GM19372 (cell line): ENCODE results near the gene NPAS3.

ENCODE experiments used
- ATAC-seq: cut with Tn5 transposase; IDR thresholded peaks from one replicate; pipeline ENCODE4 v1.9.1; 2021; ENCODE audit warnings: mild to moderate bottlenecking, low read depth, moderate library complexity; ENCODE audit not compliant: unreplicated experiment

The NPAS3 gene

DNA sequence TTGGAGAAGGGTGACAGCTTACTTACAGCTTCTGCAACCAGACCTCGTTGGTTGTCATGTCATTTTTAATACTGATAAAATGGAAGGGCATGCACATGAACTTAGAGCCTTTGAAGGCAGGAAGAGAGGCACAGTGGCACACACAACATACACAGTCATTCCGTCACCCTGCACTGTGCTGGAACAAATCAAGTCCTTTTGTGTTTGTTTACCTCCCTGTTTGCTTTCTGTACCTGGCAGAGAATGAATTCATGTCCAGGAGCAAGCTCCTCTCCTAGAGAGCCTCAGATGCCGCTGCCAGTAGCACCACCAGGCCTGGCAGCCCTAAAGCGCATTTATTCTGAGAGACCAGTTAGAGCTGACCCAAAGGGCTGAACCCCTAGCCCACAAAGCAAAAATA lies 551.9 kb downstream of the NPAS3 start:
- ATAC-seq, result no peak

DNA sequence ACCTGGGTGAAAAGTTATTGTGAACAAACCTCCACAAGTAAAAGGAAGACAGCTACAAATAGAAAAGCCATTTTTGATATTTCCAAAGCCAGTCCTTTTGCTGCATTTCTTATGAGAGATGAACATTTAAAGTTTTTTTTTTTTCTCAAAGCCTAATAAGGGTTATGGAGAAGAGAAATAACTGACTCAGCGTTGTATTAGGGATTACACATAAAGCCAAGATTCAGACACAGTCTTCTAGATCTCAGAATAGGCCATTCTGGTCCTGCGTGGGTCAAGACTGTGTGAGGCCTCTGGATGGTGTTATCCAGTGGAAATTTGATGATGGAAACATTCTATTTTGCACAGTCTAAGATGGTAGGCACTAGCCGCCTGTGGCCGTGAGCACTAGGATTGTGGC lies 552.4 kb downstream of the NPAS3 start:
- no peak for ATAC-seq

DNA sequence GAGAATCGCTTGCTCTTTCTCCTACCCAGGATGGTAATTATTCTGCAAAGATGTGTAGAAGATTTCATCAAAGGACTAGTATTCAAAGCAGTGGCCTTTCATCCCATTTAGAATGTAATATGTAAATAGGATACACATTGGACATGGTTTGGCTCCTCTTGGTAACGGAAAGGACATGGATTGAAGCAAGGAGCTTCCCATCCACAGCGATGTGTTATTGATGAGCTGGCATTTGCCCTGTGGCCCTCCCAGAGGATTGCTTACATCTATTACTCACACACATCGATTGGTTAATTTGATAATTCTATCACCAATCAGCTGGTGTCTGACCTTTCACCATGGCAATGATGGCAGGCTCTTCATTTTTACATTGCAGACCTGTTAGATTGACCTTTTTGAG lies 553.8 kb downstream of the NPAS3 start:
- ATAC-seq, result no peak

DNA sequence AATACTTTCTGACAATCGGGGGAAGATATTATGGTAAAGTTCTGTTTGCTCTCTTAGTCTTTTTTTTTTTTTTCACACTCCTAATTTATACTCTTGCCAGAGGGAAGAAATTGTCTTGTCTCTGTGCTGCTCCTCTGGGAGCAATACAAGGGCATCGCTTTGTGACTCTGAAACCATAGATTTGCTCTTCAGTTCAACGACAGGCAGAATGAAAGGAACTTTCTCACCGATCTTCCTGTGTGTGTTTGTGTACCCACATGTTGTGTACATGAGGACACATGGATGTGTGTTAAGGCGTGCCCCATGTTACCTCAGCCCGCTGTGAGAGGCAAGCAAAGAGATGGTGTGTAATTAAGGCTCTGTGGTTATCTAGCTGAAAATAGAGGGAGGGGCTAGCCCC lies 554.6 kb downstream of the NPAS3 start:
- ATAC-seq, result no peak

DNA sequence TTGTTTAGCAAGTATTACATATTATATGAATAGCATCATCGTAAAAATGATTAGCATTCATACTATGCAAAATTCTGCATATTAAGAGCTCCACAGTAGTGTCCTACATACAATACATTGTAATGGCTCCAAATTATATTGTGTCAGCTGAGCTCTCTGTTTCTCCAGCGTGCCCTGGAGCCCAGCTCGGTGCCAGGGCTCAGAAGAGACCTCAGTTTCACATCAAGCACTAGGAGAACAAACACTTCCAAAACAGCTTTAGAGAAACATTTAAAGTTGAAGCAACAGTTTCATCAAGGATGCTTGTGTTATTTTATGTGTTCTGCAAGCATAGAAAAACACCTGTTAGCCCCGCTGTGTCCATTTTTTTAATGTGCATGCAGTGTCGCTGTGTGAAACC lies 555.3 kb downstream of the NPAS3 start:
- ATAC-seq, result no peak

DNA sequence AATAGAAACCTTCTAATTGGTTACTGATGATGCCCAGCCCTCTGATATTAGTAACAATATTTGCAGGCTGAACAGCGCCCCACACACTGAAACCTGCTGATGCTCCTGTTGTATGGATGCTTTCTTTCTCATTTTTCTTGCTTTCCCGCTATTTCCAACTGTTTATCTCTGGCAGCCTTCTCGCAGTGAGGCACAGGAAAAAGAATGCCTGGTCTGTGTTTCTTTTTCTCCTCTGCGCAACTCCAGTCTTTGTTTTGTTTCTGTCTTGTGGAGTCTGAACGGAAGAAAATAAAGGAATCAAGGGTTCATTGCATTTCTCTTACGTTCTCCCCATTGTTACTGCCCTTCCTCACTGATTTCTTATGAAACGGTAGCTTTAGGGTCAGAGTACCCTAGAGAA lies 561.0 kb downstream of the NPAS3 start:
- no peak for ATAC-seq

DNA sequence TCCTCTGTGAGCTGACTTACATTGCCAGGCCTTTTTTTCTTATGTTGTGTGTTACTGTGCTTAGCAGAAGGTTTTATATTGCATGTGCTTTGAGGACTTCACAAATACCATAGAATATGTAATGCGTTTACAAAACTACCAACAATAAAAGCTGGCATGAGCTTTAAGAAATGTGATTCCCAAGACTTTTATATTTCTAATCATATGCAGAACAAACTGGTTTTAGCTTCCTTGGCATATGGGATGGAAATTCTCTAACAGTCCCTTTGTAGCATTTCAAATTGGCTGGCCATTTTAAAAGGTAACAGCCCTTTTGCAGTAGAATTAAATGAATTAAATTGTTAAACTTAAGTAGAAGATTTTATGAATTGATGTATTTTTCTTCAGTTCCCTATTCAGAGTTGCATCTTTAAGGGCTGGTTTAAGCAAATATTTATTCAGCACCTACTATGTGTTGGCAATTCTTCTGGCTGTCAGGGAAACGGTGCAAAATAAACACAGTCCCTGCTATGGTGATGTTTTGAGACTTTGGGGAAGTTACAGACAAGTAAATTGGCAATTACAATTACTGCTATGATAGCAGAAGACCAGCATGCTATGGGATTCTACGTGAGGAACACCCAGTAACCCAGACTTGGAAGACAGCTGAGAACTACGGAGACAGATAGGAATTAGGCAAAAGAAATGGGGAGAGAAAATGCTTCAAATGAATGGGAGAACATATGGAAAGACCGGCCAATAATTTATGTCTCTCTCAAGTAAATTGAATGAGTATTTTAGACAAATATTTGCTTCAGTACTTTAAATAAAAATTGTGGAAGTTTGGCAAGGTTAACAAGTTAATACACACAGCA lies 565.8 kb downstream of the NPAS3 start:
- no peak for ATAC-seq

DNA sequence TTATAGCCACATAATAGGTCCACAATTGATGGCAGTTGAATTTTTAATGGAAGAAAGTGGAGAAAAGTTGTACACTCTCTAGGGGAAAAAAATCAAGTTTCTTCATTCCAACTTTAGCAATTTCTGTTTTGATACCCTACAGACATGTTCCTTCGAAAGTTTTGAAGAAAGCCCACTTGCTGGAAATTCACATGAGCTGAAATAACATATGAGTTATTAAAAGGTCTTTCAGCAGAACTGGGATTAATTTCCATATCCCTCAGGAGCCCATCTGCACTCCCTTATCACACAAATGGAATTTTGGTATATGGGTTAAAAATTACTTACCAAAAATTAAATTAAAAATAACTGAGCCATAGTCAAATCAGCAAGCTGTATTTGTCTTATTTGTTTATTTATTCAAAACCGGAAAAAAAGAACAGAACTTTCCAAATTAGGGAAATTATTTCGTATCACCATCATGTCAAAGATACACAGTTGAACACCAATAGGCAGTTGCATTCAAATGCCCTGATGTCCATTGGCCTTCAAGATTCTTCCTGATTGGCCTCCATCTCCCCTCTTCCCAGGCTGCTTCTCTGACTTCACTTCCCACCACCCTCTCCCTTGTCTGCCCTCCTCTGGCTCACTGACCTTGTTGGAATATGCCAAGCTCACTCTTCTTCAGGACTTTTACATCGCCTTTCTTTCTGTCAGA lies 566.7 kb downstream of the NPAS3 start:
- ATAC-seq, result no peak

DNA sequence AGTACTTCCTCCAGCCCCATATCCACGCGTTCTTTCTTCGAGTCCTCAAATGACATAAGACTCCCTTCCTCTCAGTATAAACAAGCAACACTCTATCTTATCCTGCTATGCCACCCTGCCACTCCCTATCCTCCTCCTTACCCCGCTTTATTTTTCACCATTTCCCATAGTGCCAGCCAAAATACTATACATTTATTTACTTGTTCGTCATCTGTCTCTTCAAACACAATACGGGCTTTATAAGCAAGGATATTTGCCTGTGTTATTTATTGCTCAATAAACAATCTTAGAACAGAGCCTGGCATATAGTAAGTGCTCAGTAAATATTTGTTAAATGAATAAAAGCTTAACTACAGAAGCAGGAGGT lies 567.3 kb downstream of the NPAS3 start:
- ATAC-seq, result no peak

DNA sequence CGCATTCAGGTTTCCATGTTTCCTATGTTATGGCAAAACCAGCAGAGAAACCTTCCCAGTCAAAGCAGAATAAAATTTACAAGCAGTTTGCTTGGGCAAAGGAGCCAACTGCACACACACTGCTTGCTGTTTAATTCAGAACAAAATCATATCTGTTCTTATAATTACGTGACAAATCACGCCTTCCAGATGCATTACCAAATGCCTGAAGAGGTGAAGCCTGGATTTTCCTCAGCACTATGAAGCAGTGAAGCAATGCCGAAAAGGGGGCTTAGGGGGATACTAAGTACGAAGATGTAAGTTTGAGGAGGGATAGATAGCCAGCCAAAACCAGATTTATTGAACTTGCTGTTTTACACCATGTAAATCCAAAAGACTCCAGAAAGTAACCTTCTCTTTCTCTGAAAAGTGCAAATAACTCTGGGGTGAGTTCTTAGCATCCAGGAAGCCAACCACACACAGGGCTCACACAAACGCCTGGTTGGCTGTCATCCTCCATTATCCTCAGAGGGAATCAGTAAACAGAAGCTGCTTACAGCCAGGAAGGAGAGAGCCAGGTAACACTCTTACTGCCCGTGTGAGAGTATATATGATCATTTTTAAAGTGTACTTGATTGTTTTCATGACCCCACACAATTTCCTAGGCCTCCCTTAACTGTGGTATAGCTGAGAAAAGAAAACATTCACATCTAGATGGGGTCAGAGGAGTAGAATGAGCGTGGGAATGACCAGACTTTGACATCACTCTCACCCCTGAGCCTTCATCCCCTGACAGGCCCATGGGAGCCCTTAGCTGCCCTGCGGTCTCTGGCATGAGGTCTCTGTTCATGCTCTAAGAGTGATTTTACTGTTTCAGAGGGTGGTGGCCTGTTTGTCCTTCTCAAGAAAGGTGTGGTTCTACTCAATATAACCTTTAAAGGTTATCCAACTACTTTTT lies 569.7 kb downstream of the NPAS3 start:
- ATAC-seq, result no peak

DNA sequence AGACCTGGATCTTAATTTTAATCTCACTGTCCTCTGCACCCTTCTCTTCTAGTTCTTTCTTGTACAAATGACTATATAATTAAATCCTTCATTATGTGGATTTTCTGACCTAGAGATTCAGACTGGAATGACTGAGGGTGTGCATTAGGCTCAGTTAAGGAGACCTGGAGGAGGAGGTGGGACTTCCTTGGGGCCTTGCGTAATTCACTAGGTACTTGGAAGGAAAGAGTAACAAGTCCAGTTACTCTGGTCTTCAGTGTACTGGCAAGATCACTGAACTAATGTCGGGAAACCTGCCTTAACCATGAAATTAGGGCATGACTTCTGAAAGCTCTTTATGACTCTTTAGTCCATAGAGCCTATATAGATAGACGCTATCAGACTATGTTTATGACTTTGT lies 570.8 kb downstream of the NPAS3 start:
- ATAC-seq, result no peak

DNA sequence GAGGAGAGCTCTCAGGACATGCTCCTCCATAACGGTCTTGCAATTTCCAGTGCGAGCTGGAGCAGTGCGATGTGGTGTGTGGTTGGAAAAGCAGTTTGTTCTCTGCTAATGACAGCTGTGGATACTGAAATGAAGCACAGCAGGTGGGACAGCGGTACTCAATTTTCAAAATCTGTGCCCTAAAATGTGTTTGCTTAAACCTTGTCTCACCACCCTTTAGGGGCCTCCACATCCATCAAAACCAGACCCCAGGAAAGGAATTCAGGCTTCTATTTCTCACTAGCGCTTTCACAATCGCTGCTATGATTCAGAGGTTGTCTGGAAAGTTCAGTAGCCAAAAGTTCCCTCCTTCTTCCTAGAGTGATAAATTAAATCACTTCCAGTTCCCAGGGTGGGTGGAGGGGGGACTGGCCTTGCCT lies 571.4 kb downstream of the NPAS3 start:
- ATAC-seq, result no peak

DNA sequence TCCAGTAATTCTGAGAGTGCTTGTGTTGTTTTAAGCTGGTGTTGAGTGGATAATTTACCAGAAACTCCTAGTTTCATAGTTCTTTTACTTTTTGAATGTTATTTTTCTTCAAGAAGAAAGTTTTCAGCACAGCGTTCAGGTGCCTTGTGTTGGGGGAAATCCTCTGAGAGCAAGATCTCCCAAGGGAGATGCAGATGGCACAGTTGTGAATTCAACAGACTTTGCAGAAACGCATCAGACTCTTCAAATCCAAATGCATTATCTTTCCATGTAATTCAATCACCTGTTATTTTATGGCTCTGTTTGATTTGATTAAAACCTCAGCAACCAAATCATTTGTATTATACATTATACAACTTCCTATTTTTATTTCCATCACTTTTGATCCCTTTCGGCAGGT lies 572.3 kb downstream of the NPAS3 start:
- ATAC-seq, result no peak

DNA sequence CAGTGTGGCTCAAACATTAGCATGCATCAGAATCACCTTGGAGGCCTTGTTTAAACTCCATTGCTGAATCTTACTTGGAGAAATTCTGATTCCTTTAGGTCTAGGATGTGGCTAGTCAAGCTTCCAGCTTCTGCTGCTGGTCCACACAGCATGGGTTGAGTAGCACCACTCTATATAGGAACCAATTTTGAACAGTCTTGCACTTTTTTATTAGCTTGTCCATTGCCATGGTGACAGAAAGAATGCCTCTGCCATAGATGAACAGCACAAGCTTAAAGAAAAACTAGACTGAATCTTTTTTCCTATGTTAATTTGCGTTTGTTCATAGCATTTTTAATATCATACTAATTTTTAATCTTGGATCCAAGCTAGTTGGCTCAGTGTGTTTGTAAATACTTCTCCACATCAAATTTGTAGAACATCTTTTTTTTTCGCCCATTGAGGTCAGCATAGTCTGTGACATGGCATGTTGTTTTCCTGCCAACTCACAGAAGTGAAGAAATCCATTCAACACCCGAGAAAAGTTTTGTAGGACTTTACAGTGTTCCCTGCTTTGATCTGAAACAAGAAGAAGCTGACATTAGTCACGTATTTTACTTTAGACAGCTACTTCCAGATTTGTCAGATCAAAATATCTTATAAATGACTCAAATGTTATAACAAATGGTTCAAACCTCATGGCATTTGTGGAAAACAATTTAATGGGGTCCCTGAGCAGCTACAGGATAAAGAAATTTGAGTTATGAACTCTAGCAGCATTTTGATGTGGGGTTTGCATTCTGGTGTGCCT lies 573.4 kb downstream of the NPAS3 start:
- no peak for ATAC-seq

DNA sequence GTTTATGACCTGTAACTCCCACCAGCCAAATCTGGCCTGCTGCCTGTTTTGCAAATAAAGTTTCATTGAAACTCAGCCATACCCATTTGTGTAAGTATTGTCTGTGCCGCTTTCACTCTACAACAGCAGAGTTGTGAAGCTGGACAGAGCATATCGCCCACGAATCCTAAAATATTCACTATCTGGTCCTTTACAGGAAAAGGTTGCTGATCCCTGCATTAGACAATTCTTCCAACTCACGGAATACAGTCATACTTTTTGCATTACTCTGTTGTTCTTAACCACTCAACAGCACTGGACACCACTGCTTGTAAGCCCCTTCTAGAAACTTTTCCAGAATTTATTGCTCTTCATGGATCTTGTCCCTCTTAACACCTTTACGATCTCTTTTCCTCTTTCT lies 576.8 kb downstream of the NPAS3 start:
- ATAC-seq, result no peak

DNA sequence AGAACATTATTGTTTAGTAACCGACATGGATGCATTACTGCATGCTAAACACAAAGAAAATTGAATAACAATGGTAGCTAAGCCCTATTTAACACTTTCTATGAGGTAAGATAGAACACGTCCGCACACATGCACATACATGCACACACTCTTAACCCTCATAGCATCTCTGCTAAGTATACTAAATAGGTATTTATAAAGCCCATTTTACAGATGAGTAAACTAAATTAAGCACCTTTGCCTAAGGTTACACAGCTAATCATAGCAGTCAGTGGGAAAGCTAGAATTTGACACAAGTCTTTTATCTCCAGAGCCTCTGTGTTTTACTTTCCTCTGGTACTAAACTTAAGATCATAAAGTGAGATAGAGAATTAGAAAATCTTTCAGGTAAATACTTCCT lies 577.2 kb downstream of the NPAS3 start:
- no peak for ATAC-seq

DNA sequence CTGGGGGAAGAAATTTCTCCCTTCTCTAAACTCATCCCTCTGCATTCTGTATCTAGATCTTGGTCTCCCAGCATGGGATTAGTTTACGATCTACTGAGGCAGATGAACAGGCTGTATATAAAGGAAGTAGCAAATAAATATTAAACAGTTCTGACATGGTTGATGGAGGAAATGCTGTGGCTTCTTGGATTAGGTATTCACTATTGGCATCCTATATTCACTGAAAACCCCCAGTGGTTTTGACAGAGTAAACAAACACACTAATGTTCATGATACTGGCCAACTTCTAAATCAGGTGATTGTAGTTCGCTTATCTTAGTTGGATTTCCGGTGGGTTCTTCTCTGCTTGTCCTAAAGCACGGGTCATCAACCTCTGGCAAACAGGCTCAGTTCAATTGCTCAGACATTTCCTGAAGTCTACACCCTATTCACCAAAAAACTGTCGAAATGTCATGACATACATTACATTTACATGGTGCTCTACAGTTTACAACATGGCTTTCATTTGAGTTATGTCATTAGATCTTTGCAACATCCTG lies 578.3 kb downstream of the NPAS3 start:
- no peak for ATAC-seq

DNA sequence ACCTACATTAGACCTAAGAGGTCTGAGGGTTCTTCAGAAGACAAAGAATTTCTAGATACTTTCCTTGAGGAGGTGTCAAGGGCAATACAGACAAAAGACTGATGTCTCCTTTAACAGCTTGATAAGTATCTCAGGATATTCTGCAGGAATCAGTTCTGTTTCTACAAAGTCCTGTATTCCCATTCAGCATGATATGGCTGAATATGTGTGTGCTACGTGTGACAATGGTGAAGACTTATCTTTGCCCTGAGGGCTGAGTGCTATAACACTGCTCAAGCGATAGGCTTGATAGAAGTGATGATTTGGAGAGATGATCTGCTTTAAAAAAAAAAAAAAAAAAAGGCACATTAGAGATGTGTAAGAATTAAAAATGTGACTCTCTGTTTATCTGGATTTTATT lies 582.5 kb downstream of the NPAS3 start:
- no peak for ATAC-seq

DNA sequence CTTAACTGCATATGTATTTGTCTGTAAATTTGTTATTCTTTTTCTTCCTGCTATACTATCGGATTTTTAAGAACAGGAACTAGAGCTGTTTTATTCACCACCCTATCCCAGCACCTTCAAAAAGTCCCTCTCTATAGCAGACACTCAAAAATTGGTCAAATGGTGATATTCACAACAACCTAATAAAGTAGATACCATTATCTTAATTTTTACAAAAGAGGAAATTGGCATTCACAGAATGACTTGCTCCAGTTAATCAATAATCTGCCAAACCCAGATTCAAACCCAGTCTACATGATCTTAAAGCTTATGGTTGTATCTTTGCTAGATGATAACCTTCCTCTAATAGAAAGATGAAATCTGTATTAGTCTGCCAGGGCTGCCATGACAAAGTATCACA lies 585.6 kb downstream of the NPAS3 start:
- ATAC-seq, result no peak

DNA sequence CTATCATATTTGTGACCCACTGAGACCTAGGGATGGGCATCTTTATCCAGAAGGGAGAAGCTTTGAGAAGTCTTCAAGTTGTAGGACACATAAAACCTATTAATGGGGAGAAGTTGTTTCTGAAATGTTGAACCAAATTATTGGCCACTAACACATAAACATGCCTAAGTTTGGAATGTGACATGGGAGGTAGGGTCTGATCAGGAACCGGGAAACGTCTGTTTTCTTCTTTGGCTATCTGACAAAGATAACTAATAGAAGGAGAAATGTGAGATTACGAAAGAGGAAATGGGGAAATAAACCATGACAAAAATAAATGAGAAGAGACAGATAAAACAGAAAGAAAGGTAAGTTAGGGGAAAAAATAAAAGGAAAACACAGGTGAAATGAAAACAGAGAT lies 586.9 kb downstream of the NPAS3 start:
- no peak for ATAC-seq
